NCI-H1105 treated with DMSO at 0.1 percent for 48 hours (cell line): ENCODE data around the gene CLPSL2.
A peak's percentile ranks its signal among the peaks of the same experiment; 100 is the strongest.

Experiments used
- DNase-seq: peaks from one replicate; lab custom pipeline; 2025; lab: John Stamatoyannopoulos, UW

Gene CLPSL2

GRCh38 chr6:35747877-35748276 is 28.5 kb upstream of the CLPSL2 start:
- DNase-seq: no peak

GRCh38 chr6:35750557-35750956 is 25.8 kb upstream of the CLPSL2 start:
- DNase-seq: no peak

GRCh38 chr6:35751594-35751993 is 24.8 kb upstream of the CLPSL2 start:
- DNase-seq: no peak

GRCh38 chr6:35752330-35752729 is 24.1 kb upstream of the CLPSL2 start:
- DNase-seq: no peak

- DNase-seq: no peak
These were observed 21.7 kb upstream of the CLPSL2 start for GRCh38 chr6:35754452-35755277.

- no peak for DNase-seq
These were observed 21.0 kb upstream of the CLPSL2 start for GRCh38 chr6:35755278-35755924.

GRCh38 chr6:35757456-35758123 is 18.8 kb upstream of the CLPSL2 start:
- DNase-seq: no peak

- no peak for DNase-seq
These were observed 17.0 kb upstream of the CLPSL2 start for GRCh38 chr6:35759426-35759825.

GRCh38 chr6:35765739-35766138 is 10.7 kb upstream of the CLPSL2 start:
- DNase-seq: no peak

GRCh38 chr6:35769211-35769610 is 7.2 kb upstream of the CLPSL2 start:
- no peak for DNase-seq

- DNase-seq: no peak
These were observed 5.1 kb upstream of the CLPSL2 start for GRCh38 chr6:35771343-35771627.

- no peak for DNase-seq
These were observed 2.1 kb upstream of the CLPSL2 start for GRCh38 chr6:35774116-35774794.

GRCh38 chr6:35775031-35775430 is 1.4 kb upstream of the CLPSL2 start:
- no peak for DNase-seq

- no peak for DNase-seq
These were observed 1.1 kb downstream of the CLPSL2 start for GRCh38 chr6:35777356-35778102.

- no peak for DNase-seq
These were observed 2.0 kb downstream of the CLPSL2 start for GRCh38 chr6:35778437-35778836.

GRCh38 chr6:35780719-35781118 is 4.3 kb downstream of the CLPSL2 start, which contains the start of gene CLPSL1:
TSS of gene CLPSL1 (plus strand) at chr6:35781019. CDS start at chr6:35781111, 92 bp downstream.
- no peak for DNase-seq

GRCh38 chr6:35781290-35781689 is 4.9 kb downstream of the CLPSL2 start:
- no peak for DNase-seq

- DNase-seq: peak; percentile 9
These were observed 6.0 kb downstream of the CLPSL2 start for GRCh38 chr6:35782424-35782823.

GRCh38 chr6:35784200-35784599 is 7.8 kb downstream of the CLPSL2 start:
- no peak for DNase-seq

- no peak for DNase-seq
These were observed 9.9 kb downstream of the CLPSL2 start for GRCh38 chr6:35786272-35786671.

GRCh38 chr6:35786810-35787209 is 10.4 kb downstream of the CLPSL2 start:
- no peak for DNase-seq
